Mesenteric fat pad (tissue), 1 donor: ENCODE data around the gene ARSI. TPM values are rescaled to one million over a fixed set of nuclear protein-coding genes. Genes with fewer than 3 reads are reported as not detected.

Experiments
- DNase-seq: peaks from one replicate; pipeline ENCODE4 v3.0.0-alpha.2; 2020; ENCODE audit warnings: low spot score
- total RNA-seq: library from RNA; stranded (reverse); fragmentation: NEBNext Ultra II Directional; extraction: Animal tissue kit (Norgen Biotek cat#: 25700); gene quantifications from one replicate; pipeline ENCODE4 v1.2.1, GENCODE V29; 2021
- donor health status: DM: yes; HTN: yes; CAD: no.

Gene ARSI
- total RNA-seq, 1 donor from 2014 or later = 0.58 TPM

DNA sequence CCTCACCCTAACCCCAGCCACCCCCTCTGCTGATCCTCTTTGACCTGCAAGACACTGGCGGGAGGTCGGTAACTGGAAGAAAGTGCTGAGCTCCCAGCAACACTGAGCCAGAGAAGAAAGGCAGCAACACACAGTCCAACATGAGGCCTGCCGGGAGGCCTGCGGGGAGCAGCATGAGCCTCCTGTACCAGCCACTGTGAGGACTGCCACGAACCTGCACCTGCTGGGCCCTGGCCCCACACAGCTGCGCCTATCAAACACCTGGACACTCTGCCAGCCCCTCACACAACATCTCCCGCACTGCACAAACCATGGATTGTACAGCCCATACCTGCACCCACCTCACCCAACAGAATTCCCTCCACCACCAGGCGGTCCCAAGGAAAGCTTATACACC is 31.4 kb downstream of the ARSI start:
- no peak for DNase-seq

DNA sequence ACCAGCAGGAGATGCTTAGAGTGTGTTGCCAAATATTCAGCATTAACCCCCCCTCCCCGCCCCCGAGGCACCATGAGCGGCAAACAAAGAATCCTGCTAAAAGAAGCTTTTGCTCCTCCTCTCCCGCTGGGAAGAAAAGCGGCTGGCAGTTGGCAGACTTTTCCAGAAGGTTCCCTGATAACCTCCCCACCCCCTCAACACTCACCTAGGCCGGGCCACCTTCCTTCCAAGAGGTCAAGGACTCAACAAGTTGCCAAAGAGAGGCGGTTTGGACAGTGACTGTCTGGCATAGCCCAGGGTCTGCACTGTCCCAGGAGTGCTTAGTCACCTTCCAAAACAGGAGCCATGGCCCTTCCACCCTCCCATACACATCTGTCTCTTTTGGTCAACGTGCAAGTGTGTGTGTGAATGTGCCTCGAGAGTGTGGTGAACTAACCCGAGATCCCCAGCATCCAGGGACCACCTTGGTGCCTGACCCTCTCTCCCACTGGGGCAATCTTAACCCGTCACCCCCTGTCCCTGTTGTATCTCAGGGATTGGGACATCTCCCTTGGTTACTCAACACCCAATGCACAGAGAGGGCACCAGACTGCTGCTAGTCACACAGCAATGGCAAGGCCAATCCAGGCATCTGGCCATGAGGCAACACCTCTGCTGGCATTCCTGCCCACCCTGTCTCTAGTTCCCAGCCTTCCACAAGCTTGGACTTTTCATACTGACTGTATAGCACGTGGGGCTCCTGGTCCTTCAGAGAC is 32.0 kb downstream of the ARSI start:
- DNase-seq = no peak

DNA sequence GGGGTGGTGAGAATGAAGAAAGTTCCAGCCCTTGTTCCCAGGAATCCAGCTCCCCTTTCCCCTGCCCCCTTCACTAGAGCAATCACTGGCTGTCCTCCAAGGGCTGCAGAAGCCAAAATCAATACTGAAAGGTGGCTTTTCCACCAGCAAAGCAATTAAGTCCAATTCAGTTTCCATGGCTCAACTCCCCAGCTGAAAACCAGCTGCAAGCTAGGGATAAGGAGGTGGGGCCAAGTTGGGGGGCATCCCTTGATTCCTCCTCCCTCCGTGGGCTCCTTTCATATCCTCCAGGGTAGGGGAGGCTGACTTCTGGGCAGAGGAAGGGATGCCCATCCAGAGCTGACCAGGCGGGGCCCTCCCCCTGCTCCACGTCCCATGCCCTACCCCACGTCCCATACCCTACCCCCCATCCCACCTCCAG is 35.8 kb downstream of the ARSI start:
- no peak for DNase-seq

DNA sequence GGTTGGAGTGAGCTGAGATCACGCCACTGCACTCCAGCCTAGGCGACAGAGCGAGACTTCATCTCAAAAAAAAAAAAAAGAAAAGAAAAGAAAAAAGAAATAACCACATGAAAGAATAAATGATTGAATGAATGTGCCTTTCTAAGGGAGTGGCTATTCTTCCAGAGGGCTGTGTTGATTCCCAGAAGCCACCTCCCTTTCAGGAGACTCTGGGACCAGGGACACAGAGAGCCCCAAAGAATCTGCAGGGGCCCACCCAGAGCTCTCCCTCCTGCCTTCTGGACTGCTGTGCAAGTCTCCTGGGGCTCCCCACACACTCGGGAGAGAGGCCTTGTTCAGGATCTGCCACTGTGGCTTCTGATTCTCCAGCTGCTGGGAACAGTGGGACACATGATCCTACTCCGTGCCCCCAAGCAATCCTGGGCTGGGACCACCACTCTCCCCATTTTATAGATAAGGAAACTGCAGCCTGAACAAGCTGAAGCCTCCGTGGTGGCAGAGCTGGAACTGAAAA is 36.8 kb downstream of the ARSI start:
- no peak for DNase-seq

- DNase-seq = no peak
These were observed 37.8 kb downstream of the ARSI start for GRCh38 chr5:150264667-150265603.

GRCh38 chr5:150263801-150264621 is 38.7 kb downstream of the ARSI start:
- no peak for DNase-seq

DNA sequence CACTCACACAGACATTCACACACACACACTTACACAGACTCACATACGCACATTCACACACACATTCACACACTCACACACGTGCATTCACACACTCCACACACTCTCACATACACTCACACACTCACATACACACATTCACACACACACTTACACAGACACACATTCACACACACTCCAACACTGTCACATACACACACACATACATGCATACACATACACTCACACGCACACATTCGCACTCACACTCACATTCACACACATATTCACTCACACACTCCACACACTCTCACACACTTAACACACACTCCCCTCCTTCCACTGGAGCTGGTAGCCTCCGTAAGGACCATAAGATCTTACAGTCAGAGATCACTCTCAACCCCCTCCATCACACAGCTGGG is 39.3 kb downstream of the ARSI start:
- DNase-seq = no peak

DNA sequence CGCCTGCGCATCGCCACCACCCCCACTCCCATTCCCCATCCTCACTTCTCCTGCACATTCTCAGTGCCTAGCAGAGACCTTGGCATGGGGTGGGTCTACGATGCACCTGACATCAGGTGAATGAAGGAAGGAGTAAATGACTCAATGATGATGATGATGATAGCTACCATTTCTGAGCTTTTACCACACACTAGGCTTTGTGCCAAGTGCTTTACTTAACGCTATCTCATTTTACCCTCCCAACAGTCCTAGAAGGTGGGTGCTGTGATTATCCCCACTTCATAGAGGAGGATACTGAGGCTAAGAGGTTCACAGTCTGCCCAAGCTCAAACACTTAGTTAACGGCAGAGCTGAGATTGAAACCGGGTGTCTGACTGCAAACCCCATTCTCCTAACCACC is 40.2 kb downstream of the ARSI start:
- DNase-seq = no peak

- DNase-seq = no peak
These were observed 41.5 kb downstream of the ARSI start for GRCh38 chr5:150261231-150261630.

DNA sequence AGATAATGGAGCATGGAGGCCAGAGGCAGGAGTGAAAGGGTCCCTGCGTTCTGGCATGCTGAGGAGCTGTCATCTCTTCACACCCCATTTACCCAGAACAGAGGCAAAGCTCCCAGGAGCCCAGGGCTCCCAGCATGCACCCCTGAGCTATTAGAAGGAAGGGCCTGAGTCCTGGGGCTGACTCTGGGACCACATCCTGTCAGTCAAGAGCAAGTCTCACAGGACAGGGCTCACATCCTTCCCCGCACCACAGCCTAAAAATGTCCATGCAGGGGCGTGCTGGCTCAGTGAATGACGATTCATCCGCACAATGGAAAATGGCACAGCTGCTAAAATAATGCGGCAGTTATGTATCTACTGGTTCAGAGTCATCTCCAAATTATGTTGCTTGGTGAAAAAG is 44.6 kb downstream of the ARSI start:
- DNase-seq = no peak

- no peak for DNase-seq
These were observed 45.3 kb downstream of the ARSI start for GRCh38 chr5:150257424-150257823.

DNA sequence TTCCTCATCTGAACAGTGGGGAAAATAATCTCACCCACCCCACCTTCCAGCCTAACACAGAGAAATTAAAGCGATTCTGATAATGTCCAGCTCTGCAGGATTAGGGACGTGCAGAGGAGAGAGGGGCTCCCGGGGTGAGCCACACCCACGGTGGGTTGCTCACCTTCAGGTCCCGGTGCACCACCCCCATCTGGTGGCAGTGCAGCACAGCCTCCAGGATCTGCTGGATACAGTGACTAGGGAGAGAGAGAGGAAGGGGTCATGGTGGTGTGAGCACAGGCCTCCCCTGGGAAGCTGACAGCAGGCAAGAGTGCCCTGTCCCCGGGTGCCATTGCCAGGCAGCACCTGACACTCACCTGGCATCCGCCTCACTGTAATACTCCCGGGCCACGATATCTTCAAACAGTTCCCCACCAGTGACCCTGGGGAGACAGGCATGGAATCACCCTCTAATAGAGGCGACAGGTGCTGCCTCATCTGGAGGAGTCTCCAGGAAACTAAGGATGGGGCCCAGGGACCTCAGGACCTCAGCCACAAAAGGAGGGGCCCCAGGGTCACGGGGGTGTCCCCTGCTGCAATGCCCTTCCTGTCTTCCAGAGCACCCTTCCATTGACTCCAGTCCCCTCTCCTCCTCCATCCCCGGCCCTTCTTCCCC is 46.2 kb downstream of the ARSI start:
- no peak for DNase-seq

- DNase-seq = no peak
These were observed 46.9 kb downstream of the ARSI start for GRCh38 chr5:150255659-150256409.

DNA sequence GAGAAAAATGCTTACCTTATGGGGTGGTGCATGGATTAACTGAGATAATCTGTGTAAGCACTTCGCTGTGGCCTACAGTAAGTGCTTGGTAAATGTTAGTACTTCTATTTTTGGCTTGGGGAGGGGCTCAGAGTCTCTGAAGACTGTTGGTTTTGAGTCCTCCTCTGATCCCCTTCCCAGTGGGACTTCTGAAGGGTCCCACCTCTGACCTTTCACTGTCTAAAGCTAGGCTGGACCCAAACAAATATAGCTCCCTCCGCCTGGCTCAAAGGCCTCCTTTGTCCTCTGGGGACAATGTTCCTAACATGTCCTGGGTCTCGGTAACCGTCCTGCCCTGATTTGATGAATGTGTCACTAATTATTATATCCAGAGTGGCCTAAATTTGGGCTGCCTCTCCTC is 47.9 kb downstream of the ARSI start:
- DNase-seq = no peak

DNA sequence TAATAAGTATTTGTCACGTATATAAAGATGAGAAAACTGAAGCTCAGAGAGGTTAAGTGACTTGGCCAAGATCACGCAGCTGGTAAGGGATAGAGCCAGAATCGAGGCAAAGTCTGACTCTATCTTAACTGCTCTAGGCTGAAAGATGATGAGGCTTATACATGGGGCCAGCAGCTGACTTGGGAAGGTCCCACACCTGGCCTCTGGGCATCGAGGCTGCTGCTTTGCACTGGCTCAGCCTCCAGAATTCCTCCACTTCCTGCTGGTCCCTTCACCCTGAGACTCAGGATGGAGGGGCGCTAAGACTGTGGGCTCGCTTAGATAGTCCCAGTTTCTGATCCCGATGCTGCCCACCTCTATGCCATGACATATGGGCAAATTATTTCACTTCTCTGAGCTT is 48.3 kb downstream of the ARSI start:
- no peak for DNase-seq

GRCh38 chr5:150253416-150254208 is 49.1 kb downstream of the ARSI start:
- DNase-seq = no peak

- DNase-seq = no peak
These were observed 50.2 kb downstream of the ARSI start for GRCh38 chr5:150252489-150252888.

GRCh38 chr5:150251504-150251903 is 51.2 kb downstream of the ARSI start:
- no peak for DNase-seq

- DNase-seq = no peak
These were observed 53.0 kb downstream of the ARSI start for GRCh38 chr5:150249744-150250143.
